GM19023 (cell line): Measurements from ENCODE around the gene TAS2R41.
"Not testable (repeated sequence)": the region's sequence is repeated elsewhere in the genome, so short reads cannot be mapped to it uniquely, and the experiment has no call there.

Source experiments
- ATAC-seq: cut with Tn5 transposase; IDR thresholded peaks from one replicate; pipeline ENCODE4 v1.9.1; 2021; ENCODE audit warnings: mild to moderate bottlenecking, moderate library complexity; ENCODE audit not compliant: unreplicated experiment

TAS2R41 gene

DNA sequence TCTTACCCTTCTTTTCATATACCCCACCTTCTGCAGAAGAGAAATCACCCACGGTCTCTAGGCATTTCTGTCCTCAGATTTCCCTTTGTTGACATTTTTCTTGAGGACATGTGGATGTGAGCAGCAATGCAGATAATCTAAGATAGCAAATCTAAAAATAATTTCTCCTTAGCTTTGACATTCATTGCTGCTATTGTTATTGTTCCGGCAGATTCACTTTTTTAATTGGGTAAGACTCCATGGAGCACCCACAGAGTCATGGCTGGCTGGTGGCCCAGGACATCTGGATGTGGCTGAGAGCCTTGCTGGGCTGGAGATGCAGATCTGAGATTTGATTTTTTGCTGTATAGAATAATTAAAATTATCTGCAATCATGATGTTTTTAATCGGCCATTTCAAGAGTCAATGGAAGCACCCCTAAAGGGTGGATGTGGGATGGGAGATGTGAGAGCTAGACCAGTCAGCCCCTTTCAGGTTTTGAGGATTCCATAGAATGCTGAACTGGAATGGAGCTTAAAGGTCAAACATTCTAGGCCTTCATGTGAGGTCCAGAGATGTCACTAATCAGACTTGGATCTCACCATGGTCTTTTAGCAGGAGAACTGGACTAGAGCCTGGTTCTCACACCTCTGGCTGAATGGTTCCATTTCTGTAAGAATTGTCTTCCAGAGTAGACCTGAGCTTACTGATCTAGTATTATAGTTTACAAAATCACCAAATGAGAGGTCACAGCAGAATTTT is 37.5 kb downstream of the TAS2R41 start:
- ATAC-seq: no peak

DNA sequence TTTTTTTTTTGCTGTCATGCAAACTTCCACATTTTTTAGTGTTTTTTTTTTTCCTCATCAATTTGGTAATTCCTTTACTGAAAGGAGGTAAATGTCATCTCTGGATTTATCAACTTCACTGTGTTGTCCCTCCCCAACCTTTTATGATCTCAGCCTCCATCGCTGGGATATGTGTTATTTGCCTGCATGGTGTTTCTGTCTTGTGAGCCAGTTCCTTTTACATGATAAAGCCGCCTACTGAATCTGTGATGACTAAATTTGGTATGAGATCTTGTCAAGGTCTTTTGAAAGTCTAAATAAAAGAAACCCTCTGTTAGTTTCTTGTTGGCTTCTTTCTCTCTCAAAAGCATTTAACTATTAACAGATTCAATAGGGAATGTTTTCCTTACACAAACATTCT is 39.3 kb downstream of the TAS2R41 start:
- no peak for ATAC-seq

DNA sequence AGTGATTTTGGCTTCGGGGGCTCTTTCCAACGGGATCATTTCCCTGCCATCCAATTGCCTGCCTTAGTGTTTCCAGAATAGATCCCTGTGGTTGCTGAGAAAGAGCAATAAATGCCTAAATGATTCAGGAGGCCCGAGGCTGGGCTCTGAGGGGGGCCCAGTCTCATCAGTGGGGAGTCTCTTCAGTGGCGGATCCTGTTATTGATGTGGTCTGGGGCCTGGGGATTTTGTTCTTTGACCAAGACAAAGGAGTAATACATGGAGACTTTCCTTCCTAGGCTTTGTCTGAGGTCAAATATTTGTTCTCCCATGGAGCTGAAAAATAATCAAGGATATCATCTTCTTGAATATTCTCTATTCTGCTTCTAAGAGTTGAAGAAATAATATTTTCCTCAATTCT is 40.8 kb downstream of the TAS2R41 start:
- ATAC-seq: no peak

DNA sequence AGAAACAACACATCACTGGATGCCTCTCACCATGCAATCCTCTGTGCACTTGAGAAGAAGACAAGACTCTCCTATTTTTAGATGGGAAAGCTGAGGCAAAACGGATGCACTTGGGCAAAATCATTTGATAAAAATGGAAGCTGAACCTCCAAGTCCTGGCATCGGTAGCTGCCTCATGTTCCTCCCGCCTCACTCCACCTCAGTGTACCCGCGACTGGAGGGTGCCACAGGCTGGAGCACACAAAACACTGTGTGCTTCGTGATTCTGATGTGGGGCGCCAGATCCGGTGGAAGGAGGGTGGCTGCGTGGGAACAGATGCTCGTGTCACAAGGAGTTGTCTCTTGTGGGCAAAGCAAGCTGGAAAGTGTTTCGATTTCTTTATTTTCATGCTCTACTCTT is 41.3 kb downstream of the TAS2R41 start:
- no peak for ATAC-seq

DNA sequence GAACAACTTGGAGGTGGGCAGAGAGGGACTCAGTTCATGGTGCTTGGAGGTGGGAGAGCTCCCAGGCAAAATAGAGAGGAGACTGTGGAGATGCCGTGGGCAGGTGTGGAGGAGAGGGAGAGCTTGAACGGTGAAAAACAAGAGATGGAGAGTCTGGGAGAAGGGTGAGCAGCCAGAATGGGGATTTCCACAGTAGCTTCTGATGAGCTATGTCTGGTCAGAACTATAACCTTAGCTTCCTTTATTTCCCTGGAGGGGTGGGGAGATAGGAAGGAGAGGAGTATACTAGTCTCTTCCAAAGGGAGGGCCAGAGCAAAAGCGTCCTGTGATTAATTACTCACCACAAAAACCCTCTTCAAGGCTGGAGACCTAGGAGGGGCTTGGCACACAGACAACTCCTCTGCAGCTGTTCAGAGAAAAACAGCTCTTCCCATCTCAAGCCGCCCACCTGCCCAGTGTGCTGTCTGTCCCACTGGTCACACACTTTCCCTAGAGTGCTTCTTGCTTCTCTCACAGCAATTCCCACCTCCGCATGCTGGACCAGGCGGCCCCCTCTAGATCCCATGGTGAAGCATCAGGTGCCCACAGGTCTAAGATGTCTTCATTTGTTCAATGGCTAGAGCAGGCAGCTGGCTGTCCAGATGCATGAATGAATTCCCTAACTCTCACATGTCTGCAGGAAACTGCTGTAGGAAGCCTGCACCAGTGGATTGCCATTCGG is 41.9 kb downstream of the TAS2R41 start:
- no peak for ATAC-seq

DNA sequence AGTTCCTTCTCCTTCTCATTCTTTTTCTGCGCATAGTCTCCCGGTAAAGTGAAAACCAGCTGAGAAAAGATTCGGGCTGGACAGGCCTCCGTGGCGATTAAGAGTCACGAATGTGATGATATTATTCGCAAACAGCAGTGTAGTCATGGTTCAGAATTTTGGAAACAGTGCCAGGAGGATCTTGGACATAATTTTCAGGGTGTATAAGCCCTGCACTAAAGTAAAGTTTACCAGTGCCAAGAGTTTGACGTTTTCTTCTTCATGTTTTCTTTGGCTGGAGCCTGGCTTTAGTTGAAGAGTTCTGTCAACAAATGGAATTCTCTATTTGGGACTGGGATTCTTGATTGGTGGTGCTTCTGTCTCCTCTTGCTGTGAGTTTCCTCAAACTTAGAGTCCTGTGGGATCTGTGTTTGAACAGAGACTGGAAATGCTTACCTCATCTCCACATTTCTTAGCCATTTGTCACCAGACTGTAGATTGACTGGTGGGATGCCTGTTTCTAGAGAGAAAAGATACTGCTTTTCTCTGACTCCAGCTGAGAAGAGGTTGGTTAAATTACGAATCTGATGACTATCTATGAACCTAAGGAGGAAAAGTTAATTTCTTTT is 44.7 kb downstream of the TAS2R41 start:
- not testable (repeated sequence) for ATAC-seq
